GM18526 (cell line): ENCODE data around the gene OR56A3.

Experiments used
- POLR2A ChIP-seq: IDR thresholded peaks from 3 replicates; pipeline ENCODE4 v1.6.1; 2011; ENCODE audit not compliant: insufficient read length; ENCODE audit errors: extremely low read depth

The OR56A3 gene

DNA sequence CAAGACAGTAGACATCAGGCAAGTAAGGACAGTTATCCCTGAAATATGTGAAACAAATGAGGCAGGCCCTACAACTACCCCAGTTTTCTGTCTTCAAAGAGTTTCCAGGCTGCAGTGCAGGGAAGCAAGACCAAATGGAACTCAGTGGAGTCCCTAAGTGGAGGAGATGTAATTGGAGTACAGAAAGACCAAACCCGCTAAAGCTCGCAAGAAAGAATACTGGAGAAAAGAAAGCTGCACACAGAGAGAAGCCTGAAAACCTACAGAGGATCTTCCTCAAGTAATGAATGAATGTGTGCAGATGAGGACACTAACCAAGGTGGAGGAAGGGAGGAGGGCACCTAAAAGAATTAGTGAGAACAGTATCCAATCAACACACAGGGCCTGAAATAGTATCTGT is 1.3 kb upstream of the OR56A3 start:
- TF ChIP-seq POLR2A = no peak

DNA sequence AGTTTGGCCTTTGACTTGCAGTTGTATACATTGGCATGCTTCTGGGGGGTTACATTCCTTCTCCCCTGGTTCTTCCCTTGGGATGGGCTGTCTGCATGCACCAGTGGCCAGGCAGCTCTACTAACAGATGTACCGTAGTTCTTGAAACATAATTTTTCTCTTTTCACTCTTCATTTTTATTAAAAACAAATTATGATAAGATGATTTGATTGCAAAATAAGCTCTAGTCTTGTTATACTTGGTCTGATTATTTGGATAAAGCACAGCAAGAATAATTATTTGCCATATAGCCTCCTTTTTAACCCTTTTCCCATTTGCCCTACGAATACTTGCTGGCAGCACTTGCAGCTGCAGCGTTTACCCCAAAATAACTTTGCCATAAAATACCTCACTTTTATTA is 13.5 kb downstream of the OR56A3 start:
- no peak for TF ChIP-seq POLR2A

DNA sequence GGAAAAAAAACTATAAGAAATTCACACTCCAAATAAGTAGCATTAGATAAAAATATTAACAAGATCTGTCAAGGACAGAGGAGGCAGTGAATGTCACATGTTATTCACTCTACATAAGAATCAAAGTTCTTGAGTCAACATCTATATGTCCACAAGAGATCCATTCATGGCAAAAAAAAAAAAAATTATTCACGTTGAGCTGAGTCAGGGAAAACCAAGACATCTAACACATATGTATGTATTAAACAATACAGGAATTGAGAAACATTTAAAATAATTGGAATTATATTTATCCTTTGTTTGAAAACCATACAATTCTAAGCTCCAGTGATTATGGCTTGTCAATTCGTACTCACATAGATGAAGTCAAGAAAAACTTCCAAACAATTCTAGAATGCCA is 24.9 kb downstream of the OR56A3 start:
- no peak for TF ChIP-seq POLR2A

DNA sequence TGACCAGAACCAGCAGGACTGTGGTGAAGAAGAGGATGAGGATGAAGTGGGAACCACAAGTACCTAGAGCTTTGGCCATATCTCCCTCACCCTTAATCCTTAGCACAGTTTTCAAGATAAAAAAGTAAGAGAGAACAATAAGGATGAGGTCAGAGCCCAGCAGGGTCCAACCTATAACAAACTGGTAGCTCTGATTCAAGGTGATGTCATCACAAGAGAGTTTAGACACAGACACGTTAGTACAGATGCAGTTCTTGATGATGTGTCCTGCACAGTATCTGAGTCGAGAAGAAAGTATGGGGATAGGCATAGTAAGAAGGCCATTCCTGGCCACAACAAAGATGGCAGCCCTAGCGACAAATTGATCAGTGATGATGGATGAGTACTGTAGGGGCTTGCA is 25.7 kb downstream of the OR56A3 start:
- TF ChIP-seq POLR2A = no peak

DNA sequence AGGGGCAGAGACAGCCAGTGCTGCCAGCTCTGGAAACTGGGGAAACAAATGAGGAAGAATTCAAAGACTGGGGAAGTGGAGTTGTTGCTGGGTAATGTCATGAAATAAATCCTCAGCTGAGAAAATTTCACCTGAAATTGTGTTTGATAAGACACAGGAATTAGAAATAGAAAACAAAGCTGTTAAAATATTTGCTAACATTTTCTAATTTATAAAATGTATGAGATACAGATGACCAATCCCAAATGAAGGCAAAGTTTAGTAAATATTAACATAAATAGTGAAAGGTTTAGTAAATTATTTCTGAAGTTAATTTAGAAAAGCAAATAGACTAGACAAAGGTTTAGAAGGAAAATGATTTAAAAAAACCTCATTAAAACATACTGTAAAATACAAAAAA is 26.3 kb downstream of the OR56A3 start, which contains the start of gene OR56A5:
TSS of gene OR56A5 (minus strand) at position 101 of the 400 bp plus-strand sequence. CDS start at position 101, 0 bp downstream.
- no peak for TF ChIP-seq POLR2A

DNA sequence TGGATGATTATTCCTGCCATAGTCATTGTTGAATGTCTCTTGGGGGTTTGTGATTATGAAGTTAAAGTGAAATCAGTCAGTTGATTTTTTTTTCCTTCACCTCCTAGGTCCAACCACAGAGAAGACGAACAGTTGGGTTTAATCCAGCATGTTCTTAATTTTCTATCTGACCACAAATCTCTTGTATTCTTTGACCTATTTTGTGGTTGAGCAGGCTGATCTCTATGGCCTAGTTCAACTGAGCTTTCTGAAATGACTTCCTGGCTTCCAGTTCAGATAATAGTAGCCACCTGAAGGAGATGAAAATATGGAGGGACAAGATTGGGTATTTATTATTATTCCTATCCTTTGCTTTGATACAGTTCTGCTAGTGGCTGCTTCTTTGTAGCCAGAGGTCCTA is 31.5 kb downstream of the OR56A3 start:
- TF ChIP-seq POLR2A = no peak

DNA sequence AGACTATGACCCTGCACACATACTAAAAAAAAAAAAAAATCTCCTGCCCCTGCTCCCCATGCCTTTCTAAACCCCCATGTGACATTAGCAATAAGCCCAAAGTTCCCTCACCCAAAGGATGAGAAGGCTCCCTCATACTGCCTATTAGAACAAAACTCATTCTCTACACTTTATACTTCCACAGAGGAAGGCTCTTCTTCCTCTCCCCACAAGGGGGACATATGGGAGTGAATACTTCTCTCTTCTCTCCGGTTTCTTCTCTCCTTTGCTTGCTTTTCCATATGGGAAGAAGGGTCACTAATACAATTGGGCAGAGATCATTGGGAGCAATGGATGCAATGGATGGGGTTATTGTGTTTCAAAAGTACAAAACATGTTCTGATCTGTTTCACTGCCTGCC is 41.4 kb downstream of the OR56A3 start:
- TF ChIP-seq POLR2A = no peak

DNA sequence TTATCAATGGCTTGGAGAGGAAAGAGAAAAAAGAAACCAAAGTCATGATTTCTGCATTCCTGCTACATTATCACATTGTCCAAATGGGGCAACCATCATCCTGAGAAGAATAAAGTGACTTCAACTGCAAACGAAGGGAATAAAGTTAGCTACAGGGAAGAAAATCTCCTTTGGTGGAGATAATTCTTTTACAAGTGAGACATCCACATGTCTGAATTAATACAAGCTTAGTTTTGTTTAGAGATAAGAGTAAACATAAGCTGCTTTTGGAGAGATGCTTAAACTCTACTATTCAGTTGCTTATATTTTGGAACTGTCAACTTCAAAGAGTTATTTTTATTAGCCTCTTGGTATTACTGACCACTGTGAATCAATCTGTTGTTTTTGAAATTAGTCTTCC is 44.8 kb downstream of the OR56A3 start, which contains the start of gene OR52L1:
TSS of gene OR52L1 (minus strand) at position 101 of the 400 bp plus-strand sequence. CDS start at position 46, 55 bp downstream.
- TF ChIP-seq POLR2A = no peak

DNA sequence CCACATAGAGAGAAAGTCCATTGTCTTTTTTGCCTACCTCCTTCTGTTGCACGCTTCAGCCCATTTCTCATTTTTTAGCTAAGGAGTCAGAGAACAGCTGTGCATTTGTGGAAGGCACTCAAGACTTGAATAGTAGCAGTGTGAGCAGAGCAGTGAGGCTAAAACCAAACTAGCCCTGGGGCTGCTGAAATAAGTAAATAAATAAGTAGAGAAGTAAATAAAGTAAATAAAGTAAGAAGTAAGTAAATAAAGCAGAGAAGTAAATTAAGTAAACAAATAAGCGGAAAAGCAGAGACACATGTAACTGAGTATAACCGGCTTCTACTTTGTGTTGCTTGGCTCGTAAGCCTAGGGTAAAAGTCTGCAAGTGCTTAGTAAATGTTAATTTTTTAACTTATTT is 47.2 kb downstream of the OR56A3 start:
- no peak for TF ChIP-seq POLR2A

DNA sequence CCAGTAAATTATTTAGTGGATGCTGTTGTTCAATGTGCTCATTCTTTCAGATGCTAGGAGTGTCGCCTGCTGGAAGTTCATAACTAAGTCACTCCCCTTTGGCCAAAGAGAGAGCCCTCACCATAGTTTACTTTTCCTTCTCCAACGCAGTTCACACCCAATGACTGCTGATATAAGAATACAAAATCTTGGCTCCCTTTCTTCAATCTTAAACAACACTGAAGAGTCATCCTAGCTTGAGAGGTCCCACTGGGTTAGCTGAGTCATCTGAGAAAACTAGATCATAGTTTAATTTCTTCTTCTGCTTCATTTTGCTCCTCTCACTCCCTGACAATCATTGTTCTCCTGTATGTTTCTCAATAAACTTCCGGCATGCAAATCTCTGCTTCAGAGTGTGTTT is 50.1 kb downstream of the OR56A3 start:
- no peak for TF ChIP-seq POLR2A

DNA sequence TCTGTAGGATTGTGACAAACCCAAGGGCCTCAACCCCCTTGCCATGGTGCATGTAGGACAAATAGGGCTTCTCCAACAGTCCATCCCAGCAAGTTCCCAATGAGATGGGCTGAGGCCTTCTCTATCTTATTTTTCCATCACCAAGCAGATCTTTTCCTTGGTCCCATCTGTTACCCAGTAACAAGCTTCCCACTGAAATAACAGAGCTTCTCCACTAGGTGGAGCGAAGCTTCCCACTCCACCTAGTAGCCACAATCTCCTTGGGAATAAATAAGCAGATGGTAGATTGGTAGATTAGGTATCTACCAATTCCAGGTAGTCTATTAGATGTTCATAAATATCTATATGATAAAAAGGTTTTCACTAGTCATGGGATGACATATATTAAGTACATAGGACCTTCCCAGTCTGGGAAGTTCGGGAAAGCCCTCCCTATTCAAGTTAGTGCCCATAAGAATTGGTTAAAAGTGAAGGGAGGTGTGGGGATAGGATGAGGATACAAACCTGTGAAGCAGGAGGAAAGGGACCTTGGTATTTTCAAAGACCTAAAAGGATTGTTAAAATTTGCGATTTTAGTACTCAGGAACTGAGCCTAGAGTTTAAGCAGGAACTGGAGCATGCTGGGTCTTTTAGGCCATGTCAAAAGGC is 50.7 kb downstream of the OR56A3 start:
- no peak for TF ChIP-seq POLR2A

DNA sequence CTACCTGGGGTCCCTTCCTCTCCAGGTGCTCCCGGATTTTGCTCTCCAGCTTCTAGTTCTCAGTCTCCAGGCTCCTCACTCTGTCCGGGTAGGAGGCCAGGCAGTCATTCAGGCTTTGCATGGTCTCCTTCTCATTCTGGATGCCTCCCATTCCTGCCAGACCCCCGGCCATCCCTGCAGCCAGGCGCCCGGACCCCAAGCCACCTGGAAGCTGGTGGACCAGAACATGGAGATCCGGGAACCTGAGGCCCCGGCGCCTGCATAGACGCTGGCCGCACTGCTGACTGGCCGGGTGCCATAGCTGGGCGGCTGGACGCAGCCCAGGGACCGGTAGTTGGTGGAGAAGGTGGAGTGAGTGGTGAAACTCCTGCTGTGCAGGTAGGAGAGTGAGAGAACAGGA is 52.7 kb downstream of the OR56A3 start:
- no peak for TF ChIP-seq POLR2A
